ENCODE measurements around the gene KAT8.

GRCh38 chr16:31143694-31144148 is 26.3 kb downstream of the KAT8 start:
- TF ChIP-seq CTCF (IDR thresholded peaks at IDR 0.05) (no peak), POLR2A (IDR thresholded peaks at IDR 0.05) (no peak)

Data from uterus (tissue), 2 donors.